Measurements from ENCODE around the gene STEAP1B.

STEAP1B gene

GRCh38 chr7:22460363-22460988 lies 39.5 kb downstream of the STEAP1B start:
- peaks cover under 1% of the 10 kb centered on the region in 2 experiments for H3K4me1 ChIP-seq (ENCODE audit: control insufficient read depth in 1 of 2, insufficient read depth in 2 of 2, low read length in 2 of 2)
- H2BK120ac ChIP-seq (ENCODE audit: insufficient read depth, low read length, poor library complexity), result no peak overlapping the region
- no peak overlapping the region for H2AFZ ChIP-seq (ENCODE audit: insufficient read depth, low read length, poor library complexity)
- H3K27me3 ChIP-seq (ENCODE audit: insufficient read depth, low read length), result no peaks in the 10 kb centered on the region
- no peak overlapping the region for H2AK5ac ChIP-seq (ENCODE audit: low read length)
- no peak for DNase-seq
- no peak overlapping the region for H2BK5ac ChIP-seq (ENCODE audit: low read depth, low read length, poor library complexity)
- no peak overlapping the region for H3K4me3 ChIP-seq (ENCODE audit: low read depth, low read length)
- H3K4me2 ChIP-seq (ENCODE audit: low read length), result no peak overlapping the region
- H3K79me1 ChIP-seq (ENCODE audit: low read length), result no peaks in the 10 kb centered on the region
- no peak overlapping the region for H3K27ac ChIP-seq (ENCODE audit: low read depth, low read length)
- H3K9me3 ChIP-seq (ENCODE audit: insufficient read depth, low read depth, low read length), result peaks cover 2% of the 10 kb centered on the region
- H2BK12ac ChIP-seq (ENCODE audit: low read length), result no peak overlapping the region
- no CpG with 5 or more reads among the region's 5 CpGs for WGBS (ENCODE audit: extremely low coverage, insufficient coverage, insufficient read length)
- no peak overlapping the region for H4K12ac ChIP-seq (ENCODE audit: low read depth, low read length)
- no peaks in the 10 kb centered on the region for H3K79me2 ChIP-seq (ENCODE audit: control insufficient read depth, insufficient read depth, low read length, poor library complexity)
- H3K18ac ChIP-seq (ENCODE audit: low read length), result no peak overlapping the region
- no peak overlapping the region for H3K9ac ChIP-seq (ENCODE audit: low read length)
- H4K91ac ChIP-seq (ENCODE audit: low read depth, low read length), result no peak overlapping the region
- H3K23ac ChIP-seq (ENCODE audit: low read length), result no peak overlapping the region
- H3K14ac ChIP-seq (ENCODE audit: low read length), result no peak overlapping the region
- H3K4ac ChIP-seq (ENCODE audit: low read depth, low read length), result no peak overlapping the region
- no peaks in the 10 kb centered on the region for H3K36me3 ChIP-seq (ENCODE audit: control insufficient read depth in 1 of 2, insufficient read depth in 2 of 2, low read length in 2 of 2)
- H4K8ac ChIP-seq (ENCODE audit: low read depth, low read length), result peak overlapping the region; percentile 45

GRCh38 chr7:22457471-22457870 lies 42.5 kb downstream of the STEAP1B start:
- WGBS (ENCODE audit: extremely low coverage, insufficient coverage, insufficient read length), result no CpG with 5 or more reads among the region's 1 CpG
- Histone ChIP-seq H3K36me3 (ENCODE audit: control insufficient read depth in 1 of 2, insufficient read depth in 2 of 2, low read length in 2 of 2) (no peaks in the 10 kb centered on the region), H4K8ac (ENCODE audit: low read depth, low read length) (no peak overlapping the region), H4K12ac (ENCODE audit: low read depth, low read length) (no peak overlapping the region), H3K18ac (ENCODE audit: low read length) (no peak overlapping the region), H3K9ac (ENCODE audit: low read length) (no peak overlapping the region), H3K4ac (ENCODE audit: low read depth, low read length) (no peak overlapping the region), H2BK12ac (ENCODE audit: low read length) (no peak overlapping the region), H2AFZ (ENCODE audit: insufficient read depth, low read length, poor library complexity) (no peak overlapping the region), H3K27ac (ENCODE audit: low read depth, low read length) (no peak overlapping the region), H3K79me1 (ENCODE audit: low read length) (peaks cover 2% of the 10 kb centered on the region), H3K14ac (ENCODE audit: low read length) (no peak overlapping the region), H4K91ac (ENCODE audit: low read depth, low read length) (no peak overlapping the region), H3K23ac (ENCODE audit: low read length) (no peak overlapping the region), H3K4me3 (ENCODE audit: low read depth, low read length) (no peak overlapping the region), H2BK120ac (ENCODE audit: insufficient read depth, low read length, poor library complexity) (no peak overlapping the region), H3K4me2 (ENCODE audit: low read length) (no peak overlapping the region), H3K9me3 (ENCODE audit: insufficient read depth, low read depth, low read length) (peaks cover 2% of the 10 kb centered on the region), H3K27me3 (ENCODE audit: insufficient read depth, low read length) (no peaks in the 10 kb centered on the region), H3K79me2 (ENCODE audit: control insufficient read depth, insufficient read depth, low read length, poor library complexity) (no peaks in the 10 kb centered on the region), H3K4me1 (ENCODE audit: control insufficient read depth in 1 of 2, insufficient read depth in 2 of 2, low read length in 2 of 2) (peaks cover 4 to 8% of the 10 kb centered on the region in 2 experiments), H2AK5ac (ENCODE audit: low read length) (no peak overlapping the region), H2BK5ac (ENCODE audit: low read depth, low read length, poor library complexity) (no peak overlapping the region)
- no peak for DNase-seq

GRCh38 chr7:22454446-22454845 lies 45.5 kb downstream of the STEAP1B start:
- no peak for DNase-seq
- no CpG with 5 or more reads among the region's 3 CpGs for WGBS (ENCODE audit: extremely low coverage, insufficient coverage, insufficient read length)
- peak overlapping the region; percentile 15 for H2BK120ac ChIP-seq (ENCODE audit: insufficient read depth, low read length, poor library complexity)
- no peaks in the 10 kb centered on the region for H3K36me3 ChIP-seq (ENCODE audit: control insufficient read depth in 1 of 2, insufficient read depth in 2 of 2, low read length in 2 of 2)
- H3K14ac ChIP-seq (ENCODE audit: low read length), result no peak overlapping the region
- H3K23ac ChIP-seq (ENCODE audit: low read length), result no peak overlapping the region
- H3K79me2 ChIP-seq (ENCODE audit: control insufficient read depth, insufficient read depth, low read length, poor library complexity), result no peaks in the 10 kb centered on the region
- H3K79me1 ChIP-seq (ENCODE audit: low read length), result peaks cover 2% of the 10 kb centered on the region
- H3K9ac ChIP-seq (ENCODE audit: low read length), result no peak overlapping the region
- H3K4me1 ChIP-seq (ENCODE audit: control insufficient read depth in 1 of 2, insufficient read depth in 2 of 2, low read length in 2 of 2), result peaks cover 4 to 11% of the 10 kb centered on the region in 2 experiments
- H3K9me3 ChIP-seq (ENCODE audit: insufficient read depth, low read depth, low read length), result no peaks in the 10 kb centered on the region
- no peak overlapping the region for H2AFZ ChIP-seq (ENCODE audit: insufficient read depth, low read length, poor library complexity)
- H2BK5ac ChIP-seq (ENCODE audit: low read depth, low read length, poor library complexity), result no peak overlapping the region
- H3K4ac ChIP-seq (ENCODE audit: low read depth, low read length), result no peak overlapping the region
- no peak overlapping the region for H3K4me2 ChIP-seq (ENCODE audit: low read length)
- no peak overlapping the region for H3K4me3 ChIP-seq (ENCODE audit: low read depth, low read length)
- no peak overlapping the region for H4K8ac ChIP-seq (ENCODE audit: low read depth, low read length)
- H3K27me3 ChIP-seq (ENCODE audit: insufficient read depth, low read length), result no peaks in the 10 kb centered on the region
- H2BK12ac ChIP-seq (ENCODE audit: low read length), result no peak overlapping the region
- no peak overlapping the region for H2AK5ac ChIP-seq (ENCODE audit: low read length)
- H4K91ac ChIP-seq (ENCODE audit: low read depth, low read length), result no peak overlapping the region
- H4K12ac ChIP-seq (ENCODE audit: low read depth, low read length), result no peak overlapping the region
- H3K27ac ChIP-seq (ENCODE audit: low read depth, low read length), result no peak overlapping the region
- no peak overlapping the region for H3K18ac ChIP-seq (ENCODE audit: low read length)

GRCh38 chr7:22452960-22453558 lies 46.9 kb downstream of the STEAP1B start:
- no peaks in the 10 kb centered on the region for H3K36me3 ChIP-seq (ENCODE audit: control insufficient read depth in 1 of 2, insufficient read depth in 2 of 2, low read length in 2 of 2)
- H4K8ac ChIP-seq (ENCODE audit: low read depth, low read length), result no peak overlapping the region
- H2BK5ac ChIP-seq (ENCODE audit: low read depth, low read length, poor library complexity), result no peak overlapping the region
- DNase-seq, result no peak
- no peak overlapping the region for H4K12ac ChIP-seq (ENCODE audit: low read depth, low read length)
- no peak overlapping the region for H2BK120ac ChIP-seq (ENCODE audit: insufficient read depth, low read length, poor library complexity)
- no peak overlapping the region for H3K9ac ChIP-seq (ENCODE audit: low read length)
- H3K27me3 ChIP-seq (ENCODE audit: insufficient read depth, low read length), result no peaks in the 10 kb centered on the region
- H3K18ac ChIP-seq (ENCODE audit: low read length), result no peak overlapping the region
- H3K79me2 ChIP-seq (ENCODE audit: control insufficient read depth, insufficient read depth, low read length, poor library complexity), result no peaks in the 10 kb centered on the region
- no peaks in the 10 kb centered on the region for H3K9me3 ChIP-seq (ENCODE audit: insufficient read depth, low read depth, low read length)
- peaks cover 2% of the 10 kb centered on the region for H3K79me1 ChIP-seq (ENCODE audit: low read length)
- H3K27ac ChIP-seq (ENCODE audit: low read depth, low read length), result no peak overlapping the region
- no CpG with 5 or more reads among the region's 4 CpGs for WGBS (ENCODE audit: extremely low coverage, insufficient coverage, insufficient read length)
- H3K4me3 ChIP-seq (ENCODE audit: low read depth, low read length), result no peak overlapping the region
- no peak overlapping the region for H3K4ac ChIP-seq (ENCODE audit: low read depth, low read length)
- H3K4me1 ChIP-seq (ENCODE audit: control insufficient read depth in 1 of 2, insufficient read depth in 2 of 2, low read length in 2 of 2), result peaks cover 4 to 11% of the 10 kb centered on the region in 2 experiments
- no peak overlapping the region for H3K14ac ChIP-seq (ENCODE audit: low read length)
- no peak overlapping the region for H2AFZ ChIP-seq (ENCODE audit: insufficient read depth, low read length, poor library complexity)
- H2BK12ac ChIP-seq (ENCODE audit: low read length), result no peak overlapping the region
- no peak overlapping the region for H3K4me2 ChIP-seq (ENCODE audit: low read length)
- no peak overlapping the region for H2AK5ac ChIP-seq (ENCODE audit: low read length)
- H4K91ac ChIP-seq (ENCODE audit: low read depth, low read length), result no peak overlapping the region
- H3K23ac ChIP-seq (ENCODE audit: low read length), result no peak overlapping the region
